MM.1S (cell line): ENCODE results near the gene PLEKHG5.

Source experiments
- DNase-seq: peaks from one replicate; pipeline ENCODE4 v3.0.0-alpha.2; 2015
- H2AFZ ChIP-seq: fragments of 300-600 bp; sonication (generic); 2 replicates; pipeline ENCODE4 v1.6.0; 2016; ENCODE audit warnings: antibody characterized with exemption, low read length
- H3F3A ChIP-seq: fragments of 300-600 bp; sonication (generic); 2 replicates; pipeline ENCODE4 v1.6.1; 2016; ENCODE audit warnings: mild to moderate bottlenecking, antibody characterized with exemption, low read length, moderate library complexity, mixed read lengths; ENCODE audit not compliant: insufficient read depth
- H3K27ac ChIP-seq: fragments of 300-600 bp; sonication (generic); 2 replicates; pipeline ENCODE4 v1.5.1; 2016; ENCODE audit warnings: mild to moderate bottlenecking, low read length
- H3K27me3 ChIP-seq: fragments of 300-600 bp; sonication (generic); replicated peaks from 2 replicates; pipeline ENCODE4 v1.6.0; 2016; ENCODE audit warnings: low read length; ENCODE audit not compliant: insufficient read depth
- H3K36me3 ChIP-seq: fragments of 300-600 bp; sonication (generic); replicated peaks from 2 replicates; pipeline ENCODE4 v1.6.1; 2016; ENCODE audit warnings: mild to moderate bottlenecking, low read length, mixed read lengths; ENCODE audit not compliant: insufficient read depth
- H3K4me1 ChIP-seq: fragments of 300-600 bp; sonication (generic); 2 replicates; pipeline ENCODE4 v1.6.1; 2016; ENCODE audit warnings: low read length, mixed read lengths
- H3K4me2 ChIP-seq: fragments of 300-600 bp; sonication (generic); 2 replicates; pipeline ENCODE4 v1.6.0; 2016; ENCODE audit warnings: low read depth, low read length
- H3K4me3 ChIP-seq: fragments of 300-600 bp; sonication (generic); 2 replicates; pipeline ENCODE4 v1.5.1; 2016; ENCODE audit warnings: low read length, mixed read lengths
- H3K79me2 ChIP-seq: fragments of 300-600 bp; sonication (generic); 2 replicates; pipeline ENCODE4 v1.6.1; 2016; ENCODE audit warnings: mixed run types, low read length, mixed read lengths
- H3K9ac ChIP-seq: fragments of 300-600 bp; sonication (generic); 2 replicates; pipeline ENCODE4 v1.6.1; 2016; ENCODE audit warnings: low read length, mixed read lengths
- H3K9me2 ChIP-seq: fragments of 300-600 bp; sonication (generic); replicated peaks from 2 replicates; pipeline ENCODE4 v1.6.1; 2016; ENCODE audit warnings: mild to moderate bottlenecking, low read length, mixed read lengths; ENCODE audit not compliant: insufficient read depth
- H3K9me3 ChIP-seq: fragments of 300-600 bp; sonication (generic); replicated peaks from 2 replicates; pipeline ENCODE4 v1.6.1; 2016; ENCODE audit warnings: mild to moderate bottlenecking, low read length, mixed read lengths; ENCODE audit not compliant: insufficient read depth
- H4K20me1 ChIP-seq: fragments of 300-600 bp; sonication (generic); 2 replicates; pipeline ENCODE4 v1.6.1; 2016; ENCODE audit warnings: mild to moderate bottlenecking, low read length, moderate library complexity, mixed read lengths; ENCODE audit not compliant: insufficient read depth
- EZH2 ChIP-seq: fragments of 300-600 bp; sonication (generic); optimal IDR thresholded peaks from 2 replicates; pipeline ENCODE3; 2017; ENCODE audit warnings: low read depth, mild to moderate bottlenecking, antibody characterized with exemption, low read length, mixed read lengths
- EZH2phosphoT487 ChIP-seq: fragments of 300-600 bp; sonication (generic); IDR thresholded peaks from 2 replicates; pipeline ENCODE4 v1.6.1; 2018; ENCODE audit warnings: antibody characterized with exemption, low read length
- TF ChIP-seq, protein P1 (sequence below): fragments of 300-600 bp; sonication (generic); IDR thresholded peaks from 2 replicates; pipeline ENCODE4 v1.5.1; 2016; ENCODE audit warnings: antibody characterized with exemption, low read length, mixed read lengths

PLEKHG5 gene

DNA sequence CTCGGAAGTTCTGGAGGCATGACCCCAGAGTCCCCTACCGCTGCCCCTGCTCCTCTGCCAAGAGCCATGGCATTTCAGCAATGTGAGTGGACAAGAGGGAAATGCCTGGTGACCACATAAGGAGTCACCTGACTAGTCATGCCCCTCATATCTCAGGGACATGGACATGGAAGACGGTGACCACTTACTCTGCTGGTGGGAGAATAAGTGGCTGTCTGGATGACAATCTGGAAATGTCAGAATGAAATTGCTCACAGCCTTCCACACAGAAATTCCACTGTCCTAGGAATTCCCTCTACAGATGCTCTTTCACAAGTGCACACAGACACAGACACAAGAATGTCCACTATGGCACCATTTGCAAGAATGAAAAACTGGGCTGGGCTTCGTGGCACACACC lies 24.3 kb upstream of the PLEKHG5 start:
- H3K4me1 ChIP-seq, result peaks cover 4% of the 10 kb centered on the region; the same call in 1 of the 2 replicates
- no peaks in the 10 kb centered on the region for H3K36me3 ChIP-seq
- no peaks in the 10 kb centered on the region for H3K27me3 ChIP-seq
- H3K79me2 ChIP-seq, result no peaks in the 10 kb centered on the region
- no peak overlapping the region for H3K4me2 ChIP-seq
- no peaks in the 10 kb centered on the region for H3F3A ChIP-seq
- no peak overlapping the region for H3K9ac ChIP-seq
- DNase-seq, result no peak
- H3K9me3 ChIP-seq, result no peaks in the 10 kb centered on the region
- H3K27ac ChIP-seq, result no peak overlapping the region
- no peak overlapping the region for H2AFZ ChIP-seq
- H3K9me2 ChIP-seq, result no peaks in the 10 kb centered on the region
- H3K4me3 ChIP-seq, result no peak overlapping the region
- no peaks in the 10 kb centered on the region for H4K20me1 ChIP-seq
- TF ChIP-seq, protein P1, sequence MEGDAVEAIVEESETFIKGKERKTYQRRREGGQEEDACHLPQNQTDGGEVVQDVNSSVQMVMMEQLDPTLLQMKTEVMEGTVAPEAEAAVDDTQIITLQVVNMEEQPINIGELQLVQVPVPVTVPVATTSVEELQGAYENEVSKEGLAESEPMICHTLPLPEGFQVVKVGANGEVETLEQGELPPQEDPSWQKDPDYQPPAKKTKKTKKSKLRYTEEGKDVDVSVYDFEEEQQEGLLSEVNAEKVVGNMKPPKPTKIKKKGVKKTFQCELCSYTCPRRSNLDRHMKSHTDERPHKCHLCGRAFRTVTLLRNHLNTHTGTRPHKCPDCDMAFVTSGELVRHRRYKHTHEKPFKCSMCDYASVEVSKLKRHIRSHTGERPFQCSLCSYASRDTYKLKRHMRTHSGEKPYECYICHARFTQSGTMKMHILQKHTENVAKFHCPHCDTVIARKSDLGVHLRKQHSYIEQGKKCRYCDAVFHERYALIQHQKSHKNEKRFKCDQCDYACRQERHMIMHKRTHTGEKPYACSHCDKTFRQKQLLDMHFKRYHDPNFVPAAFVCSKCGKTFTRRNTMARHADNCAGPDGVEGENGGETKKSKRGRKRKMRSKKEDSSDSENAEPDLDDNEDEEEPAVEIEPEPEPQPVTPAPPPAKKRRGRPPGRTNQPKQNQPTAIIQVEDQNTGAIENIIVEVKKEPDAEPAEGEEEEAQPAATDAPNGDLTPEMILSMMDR, result no peak
- TF ChIP-seq EZH2phosphoT487 (no peak), EZH2 (no peak)

- H2AFZ ChIP-seq, result no peak overlapping the region
- no peaks in the 10 kb centered on the region for H3F3A ChIP-seq
- H3K36me3 ChIP-seq, result no peaks in the 10 kb centered on the region
- no peaks in the 10 kb centered on the region for H3K9me2 ChIP-seq
- H4K20me1 ChIP-seq, result no peaks in the 10 kb centered on the region
- no peak overlapping the region for H3K27ac ChIP-seq
- no peak overlapping the region for H3K9ac ChIP-seq
- H3K4me3 ChIP-seq, result no peak overlapping the region
- no peak overlapping the region for H3K4me2 ChIP-seq
- TF ChIP-seq, protein P1, result 0 out of 2 replicates have a peak, but pooled peaks have one; percentile 19
- TF ChIP-seq EZH2phosphoT487, result no peak
- peak; percentile 18 for DNase-seq
- no peaks in the 10 kb centered on the region for H3K9me3 ChIP-seq
- H3K27me3 ChIP-seq, result peaks cover 17% of the 10 kb centered on the region
- no peaks in the 10 kb centered on the region for H3K79me2 ChIP-seq
- H3K4me1 ChIP-seq, result peaks cover 4% of the 10 kb centered on the region; the same call in 1 of the 2 replicates
Measured at GRCh38 chr1:6513320-6513801, 21.9 kb upstream of the PLEKHG5 start.

DNA sequence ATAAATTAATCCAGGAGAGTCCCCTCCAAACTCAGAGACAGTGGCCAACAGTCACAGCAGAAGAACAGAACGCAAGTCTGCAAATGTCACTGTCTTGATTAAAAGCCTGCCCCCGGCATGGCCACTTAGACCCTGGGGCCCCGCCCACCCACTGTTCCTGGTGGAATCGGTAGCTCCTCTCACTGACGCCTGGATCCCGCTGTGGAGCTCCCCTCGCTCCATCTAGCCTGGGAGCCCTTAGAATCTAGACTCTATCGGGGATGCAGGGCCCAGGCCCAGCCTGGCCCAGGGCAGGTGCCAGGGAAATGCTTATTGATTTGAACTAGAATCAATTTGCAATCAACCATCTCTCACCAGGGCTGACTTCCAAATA lies 21.4 kb upstream of the PLEKHG5 start:
- Histone ChIP-seq H3K9me2 (no peaks in the 10 kb centered on the region), H3F3A (no peaks in the 10 kb centered on the region), H3K27me3 (peaks cover 21% of the 10 kb centered on the region), H4K20me1 (no peaks in the 10 kb centered on the region), H3K4me2 (no peak overlapping the region), H3K27ac (no peak overlapping the region), H3K79me2 (no peaks in the 10 kb centered on the region), H3K9me3 (no peaks in the 10 kb centered on the region), H3K4me3 (no peak overlapping the region), H2AFZ (no peak overlapping the region), H3K9ac (no peak overlapping the region), H3K36me3 (no peaks in the 10 kb centered on the region), H3K4me1 (peaks cover 4% of the 10 kb centered on the region; the same call in 1 of the 2 replicates)
- no peak for DNase-seq
- TF ChIP-seq EZH2 (no peak), EZH2phosphoT487 (no peak)
- TF ChIP-seq, protein P1, result no peak
